ENCODE data around the gene RGS7BP.

RGS7BP gene

DNA sequence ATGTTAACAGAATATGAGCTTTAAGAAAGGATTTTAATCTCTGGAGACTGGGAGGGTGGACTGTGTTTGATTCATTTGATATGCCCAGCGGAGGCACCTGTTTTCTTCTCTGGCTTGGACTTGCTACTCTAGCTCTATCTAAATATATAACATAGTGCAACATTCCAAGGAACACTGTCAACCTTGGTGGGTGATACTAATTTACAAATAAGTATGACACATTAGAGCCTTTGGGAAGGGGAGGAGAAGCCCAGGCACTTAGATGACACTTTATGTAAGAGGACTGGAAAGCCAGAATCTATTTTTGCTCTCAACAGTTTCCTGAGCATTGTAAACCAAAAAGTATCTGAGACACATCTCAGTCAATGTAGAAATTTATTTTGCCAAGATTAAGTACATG is 101.1 kb downstream of the RGS7BP start:
- H3K9me3 ChIP-seq (ENCODE audit: insufficient read depth, low read length): no peaks in the 10 kb centered on the region
- no peak for TF ChIP-seq EZH2phosphoT487 (IDR thresholded peaks at IDR 0.05; ENCODE audit: low read depth)
- TF ChIP-seq, protein P1, sequence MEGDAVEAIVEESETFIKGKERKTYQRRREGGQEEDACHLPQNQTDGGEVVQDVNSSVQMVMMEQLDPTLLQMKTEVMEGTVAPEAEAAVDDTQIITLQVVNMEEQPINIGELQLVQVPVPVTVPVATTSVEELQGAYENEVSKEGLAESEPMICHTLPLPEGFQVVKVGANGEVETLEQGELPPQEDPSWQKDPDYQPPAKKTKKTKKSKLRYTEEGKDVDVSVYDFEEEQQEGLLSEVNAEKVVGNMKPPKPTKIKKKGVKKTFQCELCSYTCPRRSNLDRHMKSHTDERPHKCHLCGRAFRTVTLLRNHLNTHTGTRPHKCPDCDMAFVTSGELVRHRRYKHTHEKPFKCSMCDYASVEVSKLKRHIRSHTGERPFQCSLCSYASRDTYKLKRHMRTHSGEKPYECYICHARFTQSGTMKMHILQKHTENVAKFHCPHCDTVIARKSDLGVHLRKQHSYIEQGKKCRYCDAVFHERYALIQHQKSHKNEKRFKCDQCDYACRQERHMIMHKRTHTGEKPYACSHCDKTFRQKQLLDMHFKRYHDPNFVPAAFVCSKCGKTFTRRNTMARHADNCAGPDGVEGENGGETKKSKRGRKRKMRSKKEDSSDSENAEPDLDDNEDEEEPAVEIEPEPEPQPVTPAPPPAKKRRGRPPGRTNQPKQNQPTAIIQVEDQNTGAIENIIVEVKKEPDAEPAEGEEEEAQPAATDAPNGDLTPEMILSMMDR (IDR thresholded peaks at IDR 0.05; ENCODE audit: low read depth, low read length): no peak
- no peak overlapping the region for H3K4me2 ChIP-seq (ENCODE audit: low read length)

DNA sequence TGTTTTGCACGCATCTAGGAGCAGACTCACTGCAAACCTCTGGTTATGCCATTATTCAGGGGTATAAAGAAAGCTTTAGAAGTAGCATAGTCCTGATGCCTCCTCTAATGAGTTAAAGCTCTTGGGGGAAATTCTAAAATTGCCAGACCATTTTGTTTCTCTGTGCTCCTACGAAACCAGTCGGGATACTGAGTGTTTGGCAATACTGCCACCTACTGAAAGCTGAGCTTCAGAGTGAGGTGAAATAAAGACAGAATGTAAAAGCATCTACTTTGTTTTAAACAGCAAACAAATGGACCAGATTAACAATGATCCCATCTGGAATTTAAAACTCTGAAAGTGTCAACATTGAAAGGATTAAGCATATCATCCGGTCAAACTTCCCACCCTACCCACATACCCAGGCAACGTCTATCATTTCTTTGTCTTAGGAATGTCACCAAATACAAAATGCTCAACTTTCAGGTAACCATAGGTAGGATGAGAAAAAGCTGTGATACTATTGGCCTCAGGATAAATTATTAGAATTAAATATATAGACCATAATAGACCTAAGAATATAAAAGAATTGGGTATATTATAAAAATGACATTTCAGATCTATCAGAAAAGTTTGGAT is 106.6 kb downstream of the RGS7BP start:
- Histone ChIP-seq H3K27me3 (ENCODE audit: low read depth, low read length) (no peaks in the 10 kb centered on the region), H4K20me1 (ENCODE audit: insufficient read depth, low read length) (no peaks in the 10 kb centered on the region), H3K36me3 (replicated peaks; ENCODE audit: low read depth, low read length) (no peaks in the 10 kb centered on the region), H2AFZ (ENCODE audit: low read depth, low read length) (no peak overlapping the region), H3K4me2 (ENCODE audit: low read length) (no peak overlapping the region), H3K9me3 (ENCODE audit: insufficient read depth, low read length) (no peaks in the 10 kb centered on the region), H3K27ac (ENCODE audit: low read length) (no peak overlapping the region), H3K79me2 (ENCODE audit: low read length) (no peaks in the 10 kb centered on the region), H3K9ac (ENCODE audit: low read length) (no peak overlapping the region), H3K4me1 (ENCODE audit: low read length) (peaks cover 7% of the 10 kb centered on the region), H3K4me3 (ENCODE audit: low read length) (no peak overlapping the region)
- TF ChIP-seq EZH2phosphoT487 (IDR thresholded peaks at IDR 0.05; ENCODE audit: low read depth): no peak
- TF ChIP-seq, protein P1 (IDR thresholded peaks at IDR 0.05; ENCODE audit: low read depth, low read length): peak; percentile 80

More for the DNA sequence above, 101.1 kb downstream of the RGS7BP start:
- Histone ChIP-seq H3K4me3 (ENCODE audit: low read length) (no peak overlapping the region), H2AFZ (ENCODE audit: low read depth, low read length) (no peak overlapping the region), H3K36me3 (replicated peaks; ENCODE audit: low read depth, low read length) (no peaks in the 10 kb centered on the region), H3K27ac (ENCODE audit: low read length) (no peak overlapping the region), H3K79me2 (ENCODE audit: low read length) (no peaks in the 10 kb centered on the region), H3K4me1 (ENCODE audit: low read length) (no peaks in the 10 kb centered on the region), H3K27me3 (ENCODE audit: low read depth, low read length) (no peaks in the 10 kb centered on the region), H3K9ac (ENCODE audit: low read length) (no peak overlapping the region), H4K20me1 (ENCODE audit: insufficient read depth, low read length) (no peaks in the 10 kb centered on the region)

DNA sequence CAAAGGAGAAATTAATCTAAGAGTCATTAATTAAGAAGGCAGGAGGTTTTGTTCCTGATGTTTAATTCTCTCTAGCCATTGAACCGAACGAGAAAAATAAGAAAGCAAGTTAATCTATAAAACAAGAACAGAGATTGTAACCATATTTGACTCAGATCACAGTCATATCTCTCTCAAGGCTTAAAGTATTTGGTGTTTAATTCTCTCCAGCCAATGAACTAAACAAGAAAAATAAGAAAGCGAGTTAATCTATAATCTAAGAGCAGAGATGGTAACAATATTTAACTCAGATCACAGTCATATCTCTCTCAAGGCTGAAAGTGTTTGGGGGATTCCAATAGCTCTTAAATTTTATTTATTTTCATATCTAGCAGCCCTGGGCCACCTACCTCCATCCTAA is 110.1 kb downstream of the RGS7BP start:
- Histone ChIP-seq H3K27ac (ENCODE audit: low read length) (no peak overlapping the region; the same call in 1 of the 2 replicates), H3K4me3 (ENCODE audit: low read length) (no peak overlapping the region; the same call in 1 of the 2 replicates), H3K27me3 (ENCODE audit: low read depth, low read length) (no peaks in the 10 kb centered on the region), H3K79me2 (ENCODE audit: low read length) (no peaks in the 10 kb centered on the region), H2AFZ (ENCODE audit: low read depth, low read length) (no peak overlapping the region), H4K20me1 (ENCODE audit: insufficient read depth, low read length) (no peaks in the 10 kb centered on the region), H3K4me2 (ENCODE audit: low read length) (peak overlapping the region; percentile 37), H3K9ac (ENCODE audit: low read length) (no peak overlapping the region), H3K9me3 (ENCODE audit: insufficient read depth, low read length) (no peaks in the 10 kb centered on the region), H3K36me3 (replicated peaks; ENCODE audit: low read depth, low read length) (no peaks in the 10 kb centered on the region), H3K4me1 (ENCODE audit: low read length) (peaks cover 7% of the 10 kb centered on the region)
- TF ChIP-seq EZH2phosphoT487 (IDR thresholded peaks at IDR 0.05; ENCODE audit: low read depth): no peak
- TF ChIP-seq, protein P1 (IDR thresholded peaks at IDR 0.05; ENCODE audit: low read depth, low read length): no peak

DNA sequence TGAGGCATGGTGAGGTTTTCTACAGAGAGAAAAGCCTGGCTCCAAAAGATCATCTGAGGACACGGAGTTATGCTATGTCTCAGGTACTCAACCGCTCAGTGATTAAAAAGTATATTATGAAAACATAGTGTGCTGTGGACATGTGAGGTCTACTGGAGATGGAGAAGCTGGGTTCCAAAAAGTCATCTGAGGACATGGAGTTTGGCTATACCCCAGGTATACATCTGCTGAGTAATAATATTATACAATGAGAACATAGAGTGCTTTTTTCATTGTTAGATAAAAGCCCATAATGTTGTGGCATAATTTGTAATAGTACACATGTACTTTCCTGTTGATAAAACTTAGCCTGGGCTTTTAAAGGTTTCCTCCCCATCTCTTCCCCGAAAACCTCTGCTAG is 113.8 kb downstream of the RGS7BP start:
- Histone ChIP-seq H3K4me2 (ENCODE audit: low read length) (no peak overlapping the region), H3K36me3 (replicated peaks; ENCODE audit: low read depth, low read length) (no peaks in the 10 kb centered on the region), H3K27ac (ENCODE audit: low read length) (no peak overlapping the region), H3K9ac (ENCODE audit: low read length) (no peak overlapping the region), H3K4me3 (ENCODE audit: low read length) (no peak overlapping the region), H3K4me1 (ENCODE audit: low read length) (peaks cover 12% of the 10 kb centered on the region), H3K27me3 (ENCODE audit: low read depth, low read length) (no peaks in the 10 kb centered on the region), H4K20me1 (ENCODE audit: insufficient read depth, low read length) (no peaks in the 10 kb centered on the region), H3K79me2 (ENCODE audit: low read length) (no peaks in the 10 kb centered on the region), H2AFZ (ENCODE audit: low read depth, low read length) (no peak overlapping the region), H3K9me3 (ENCODE audit: insufficient read depth, low read length) (no peaks in the 10 kb centered on the region)
- TF ChIP-seq, protein P1 (IDR thresholded peaks at IDR 0.05; ENCODE audit: low read depth, low read length): no peak
- no peak for TF ChIP-seq EZH2phosphoT487 (IDR thresholded peaks at IDR 0.05; ENCODE audit: low read depth)

Measured in OCI-LY3 (cell line).